ENCODE measurements around the gene BBS1.

GRCh38 chr11:66568124-66568916, 57.9 kb downstream of the BBS1 start, which contains the start of gene CTSF:
- no peak for TF ChIP-seq CTCF (IDR thresholded peaks at IDR 0.05; ENCODE audit: low read depth, low read length)
- TF ChIP-seq POLR2A (IDR thresholded peaks at IDR 0.05; ENCODE audit: extremely low read depth, insufficient read length) = no peak
- TF ChIP-seq MAX (IDR thresholded peaks at IDR 0.05; ENCODE audit: low read depth, low read length) = no peak
